ENCODE measurements around the gene CLTCL1.

Gene CLTCL1

DNA sequence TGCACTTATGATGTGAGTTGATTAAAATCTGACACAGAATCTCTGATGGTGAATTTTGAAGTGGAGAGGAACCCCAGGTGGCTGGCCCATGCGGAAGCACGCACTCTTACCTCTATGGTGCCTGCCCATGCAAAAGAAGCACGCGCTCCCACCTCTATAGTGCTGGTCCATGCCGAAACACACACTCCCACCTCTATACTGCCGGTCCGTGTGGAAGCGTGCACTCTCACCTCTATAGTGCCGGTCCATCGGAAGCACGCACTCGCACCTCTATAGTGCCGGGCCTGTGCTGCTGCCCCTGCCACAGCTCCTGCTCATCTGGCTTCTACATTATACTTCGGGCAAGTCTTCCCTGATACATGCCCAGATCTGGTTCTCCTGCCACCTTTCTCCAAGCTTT is 76.2 kb downstream of the CLTCL1 start:
- TF ChIP-seq, protein P1, sequence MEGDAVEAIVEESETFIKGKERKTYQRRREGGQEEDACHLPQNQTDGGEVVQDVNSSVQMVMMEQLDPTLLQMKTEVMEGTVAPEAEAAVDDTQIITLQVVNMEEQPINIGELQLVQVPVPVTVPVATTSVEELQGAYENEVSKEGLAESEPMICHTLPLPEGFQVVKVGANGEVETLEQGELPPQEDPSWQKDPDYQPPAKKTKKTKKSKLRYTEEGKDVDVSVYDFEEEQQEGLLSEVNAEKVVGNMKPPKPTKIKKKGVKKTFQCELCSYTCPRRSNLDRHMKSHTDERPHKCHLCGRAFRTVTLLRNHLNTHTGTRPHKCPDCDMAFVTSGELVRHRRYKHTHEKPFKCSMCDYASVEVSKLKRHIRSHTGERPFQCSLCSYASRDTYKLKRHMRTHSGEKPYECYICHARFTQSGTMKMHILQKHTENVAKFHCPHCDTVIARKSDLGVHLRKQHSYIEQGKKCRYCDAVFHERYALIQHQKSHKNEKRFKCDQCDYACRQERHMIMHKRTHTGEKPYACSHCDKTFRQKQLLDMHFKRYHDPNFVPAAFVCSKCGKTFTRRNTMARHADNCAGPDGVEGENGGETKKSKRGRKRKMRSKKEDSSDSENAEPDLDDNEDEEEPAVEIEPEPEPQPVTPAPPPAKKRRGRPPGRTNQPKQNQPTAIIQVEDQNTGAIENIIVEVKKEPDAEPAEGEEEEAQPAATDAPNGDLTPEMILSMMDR (IDR thresholded peaks at IDR 0.05), result no peak
- no peak for TF ChIP-seq ZFX (IDR thresholded peaks at IDR 0.05; ENCODE audit: borderline replicate concordance)
- H3K27ac ChIP-seq, result no peak overlapping the region

DNA sequence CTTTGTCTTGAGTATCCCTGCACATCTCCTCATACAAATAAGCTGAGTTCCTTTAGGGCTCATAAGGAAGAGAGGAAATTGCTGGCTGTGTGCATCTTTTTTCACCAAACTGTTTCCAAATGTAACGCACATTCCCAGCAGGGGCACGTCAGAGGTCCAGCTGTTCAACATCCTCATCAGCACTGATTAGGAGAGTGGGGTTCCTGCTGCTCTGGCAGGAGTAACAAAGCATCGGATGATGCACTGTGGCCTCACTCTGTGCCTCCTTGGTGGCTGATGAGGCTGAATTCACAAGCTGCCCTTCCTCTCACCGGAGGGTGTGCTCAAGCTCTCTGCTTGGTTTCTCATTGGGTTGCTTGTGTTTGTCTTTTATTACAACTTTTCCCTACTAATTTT is 77.4 kb downstream of the CLTCL1 start:
- TF ChIP-seq, protein P1 (IDR thresholded peaks at IDR 0.05), result no peak
- TF ChIP-seq ZFX (IDR thresholded peaks at IDR 0.05; ENCODE audit: borderline replicate concordance), result no peak
- no peak overlapping the region for H3K27ac ChIP-seq

DNA sequence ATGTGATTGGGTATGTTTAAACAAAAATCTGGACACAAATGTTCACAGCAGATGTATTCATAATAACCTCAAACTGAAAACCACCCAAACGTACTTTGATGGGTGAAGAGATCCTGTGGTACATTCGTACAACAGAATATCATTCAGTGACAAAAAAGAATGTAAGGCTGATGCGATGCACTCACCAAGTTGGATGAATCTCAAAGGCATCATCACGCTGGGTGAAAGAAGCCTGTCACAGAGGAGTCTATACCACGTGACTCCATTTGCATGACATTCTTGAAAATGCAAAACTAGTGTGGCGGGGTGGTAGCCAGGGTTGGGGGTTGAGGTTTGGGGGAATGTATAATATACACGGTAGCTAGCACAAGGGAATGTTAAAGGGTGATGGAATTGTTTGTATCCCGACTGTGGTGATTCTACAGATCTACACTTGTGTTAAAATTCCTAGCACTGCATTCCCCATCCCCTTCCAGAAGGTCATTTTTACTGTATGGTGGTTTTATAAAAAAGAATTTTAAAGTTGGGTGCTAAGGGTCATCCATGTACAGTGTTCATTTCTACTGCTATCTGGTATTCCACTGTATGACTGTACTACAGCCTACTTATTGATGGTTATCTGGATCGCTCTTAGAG is 78.0 kb downstream of the CLTCL1 start:
- no peak overlapping the region for H3K27ac ChIP-seq
- TF ChIP-seq, protein P1 (IDR thresholded peaks at IDR 0.05), result no peak
- no peak for TF ChIP-seq ZFX (IDR thresholded peaks at IDR 0.05; ENCODE audit: borderline replicate concordance)

DNA sequence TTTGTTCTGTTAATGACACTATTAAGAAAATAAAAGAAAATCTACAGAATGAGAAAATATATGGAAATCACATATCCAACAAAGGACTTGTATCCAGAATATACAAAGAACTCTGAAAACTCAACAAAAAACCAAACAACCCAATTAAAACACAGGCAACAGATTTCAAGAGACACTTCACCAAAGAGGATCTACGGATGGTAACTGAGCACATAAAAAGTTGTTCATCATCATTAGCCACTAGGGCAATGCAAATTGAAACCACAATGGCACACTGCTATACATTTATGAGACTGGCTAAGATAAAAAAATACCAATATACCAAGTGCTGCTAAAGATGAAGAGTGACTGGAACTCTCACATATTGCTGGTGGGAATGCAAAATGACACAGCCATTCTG is 78.5 kb downstream of the CLTCL1 start:
- no peak overlapping the region for H3K27ac ChIP-seq
- no peak for TF ChIP-seq ZFX (IDR thresholded peaks at IDR 0.05; ENCODE audit: borderline replicate concordance)
- TF ChIP-seq, protein P1 (IDR thresholded peaks at IDR 0.05), result no peak

DNA sequence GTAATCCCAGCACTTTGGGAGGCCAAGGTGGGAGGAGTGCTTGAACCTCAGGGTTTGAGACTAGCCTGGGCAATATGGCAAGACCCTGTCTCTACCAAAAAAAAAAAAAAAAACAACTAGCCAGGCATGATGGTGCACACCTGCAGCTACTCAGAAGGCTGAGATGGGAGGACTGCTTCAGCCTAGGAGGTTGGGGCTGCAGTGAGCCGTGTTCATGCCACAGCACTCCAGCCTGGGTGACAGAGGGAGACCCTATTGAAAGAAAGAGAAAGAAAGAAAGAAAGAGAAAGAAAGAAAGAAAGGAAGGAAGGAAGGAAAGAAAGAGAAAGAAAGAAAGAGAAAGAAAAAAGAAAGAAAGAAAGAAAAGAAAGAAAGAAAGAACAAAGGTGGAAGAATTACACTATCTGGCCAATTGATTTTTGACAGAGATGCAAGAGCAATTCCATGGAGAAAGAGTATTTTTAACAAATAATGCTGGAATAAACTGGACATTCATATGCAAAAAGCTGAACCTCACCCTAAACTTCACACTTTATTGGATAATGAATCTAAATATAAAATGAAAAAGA is 79.1 kb downstream of the CLTCL1 start:
- no peak overlapping the region for H3K27ac ChIP-seq
- TF ChIP-seq, protein P1 (IDR thresholded peaks at IDR 0.05), result no peak
- no peak for TF ChIP-seq ZFX (IDR thresholded peaks at IDR 0.05; ENCODE audit: borderline replicate concordance)

DNA sequence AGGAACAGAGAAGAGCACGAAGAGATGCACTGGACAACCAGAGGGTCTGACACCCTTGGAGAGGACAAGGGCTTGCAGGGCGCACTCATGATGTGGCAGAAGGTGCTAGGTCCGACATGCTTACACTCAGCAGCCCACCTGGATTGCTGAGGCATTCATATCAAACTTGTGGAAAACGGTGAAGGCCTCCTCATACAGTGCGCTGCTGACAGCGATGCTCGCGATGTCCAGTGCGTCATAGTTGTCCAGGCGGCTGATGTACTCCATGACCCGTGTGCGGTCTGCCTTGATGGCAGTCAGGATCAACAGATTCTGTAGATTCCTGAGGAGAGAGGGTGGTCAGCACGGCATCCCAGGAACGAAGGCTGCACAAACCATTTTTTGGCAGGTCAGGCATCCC is 81.3 kb downstream of the CLTCL1 start:
- no peak for TF ChIP-seq ZFX (IDR thresholded peaks at IDR 0.05; ENCODE audit: borderline replicate concordance)
- TF ChIP-seq, protein P1 (IDR thresholded peaks at IDR 0.05), result no peak
- no peak overlapping the region for H3K27ac ChIP-seq

DNA sequence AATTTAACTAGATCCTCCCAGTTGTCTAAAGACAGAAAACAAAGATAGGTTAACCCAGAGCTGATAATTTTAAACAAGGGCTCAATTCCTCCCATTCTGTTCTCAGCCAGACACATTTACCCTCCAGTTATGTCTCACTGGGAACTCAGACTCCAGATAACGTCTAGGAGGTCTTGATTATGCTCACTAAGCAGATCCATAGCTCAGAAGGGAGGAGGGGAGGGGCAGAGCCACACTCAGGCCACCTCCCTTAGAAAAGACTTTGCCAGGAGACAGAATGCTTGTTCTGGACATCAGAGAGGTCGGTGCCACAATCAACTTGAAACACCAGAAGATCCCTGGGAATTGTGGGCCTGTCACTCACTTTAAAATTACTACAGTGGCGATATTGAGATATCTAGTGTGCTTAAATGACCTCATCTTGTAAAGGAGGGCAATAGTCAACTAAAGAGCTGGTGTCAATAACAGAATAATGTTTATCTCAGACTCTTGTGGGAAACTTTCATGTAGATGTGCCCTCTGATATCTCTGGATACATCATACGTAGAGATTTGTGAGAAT is 83.2 kb downstream of the CLTCL1 start:
- H3K27ac ChIP-seq, result no peak overlapping the region

More for the DNA sequence above, 83.2 kb downstream of the CLTCL1 start:
- no peak for TF ChIP-seq ZFX (IDR thresholded peaks at IDR 0.05; ENCODE audit: borderline replicate concordance)
- TF ChIP-seq, protein P1 (IDR thresholded peaks at IDR 0.05), result no peak
